KOPT-K1 (cell line): ENCODE results near the gene F8A1.
"Not testable (repeated sequence)": the region's sequence is repeated elsewhere in the genome, so short reads cannot be mapped to it uniquely, and the experiment has no call there.

Experiments used
- H3K27ac ChIP-seq: fragments of 200-600 bp; sonication (generic); 2 replicates; pipeline ENCODE4 v1.5.1; 2016; ENCODE audit warnings: antibody characterized with exemption, mild to moderate bottlenecking, low read depth, low read length; ENCODE audit not compliant: poor library complexity, severe bottlenecking
- H3K36me3 ChIP-seq: fragments of 200-600 bp; sonication (generic); 2 replicates; pipeline ENCODE4 v1.5.1; 2017; ENCODE audit warnings: antibody characterized with exemption, mild to moderate bottlenecking, low read length, moderate library complexity; ENCODE audit not compliant: insufficient read depth
- H3K9me3 ChIP-seq: fragments of 200-600 bp; sonication (generic); 2 replicates; pipeline ENCODE4 v1.5.1; 2017; ENCODE audit warnings: antibody characterized with exemption, low read length, mild to moderate bottlenecking; ENCODE audit not compliant: insufficient read depth, poor library complexity, severe bottlenecking

F8A1 gene

DNA sequence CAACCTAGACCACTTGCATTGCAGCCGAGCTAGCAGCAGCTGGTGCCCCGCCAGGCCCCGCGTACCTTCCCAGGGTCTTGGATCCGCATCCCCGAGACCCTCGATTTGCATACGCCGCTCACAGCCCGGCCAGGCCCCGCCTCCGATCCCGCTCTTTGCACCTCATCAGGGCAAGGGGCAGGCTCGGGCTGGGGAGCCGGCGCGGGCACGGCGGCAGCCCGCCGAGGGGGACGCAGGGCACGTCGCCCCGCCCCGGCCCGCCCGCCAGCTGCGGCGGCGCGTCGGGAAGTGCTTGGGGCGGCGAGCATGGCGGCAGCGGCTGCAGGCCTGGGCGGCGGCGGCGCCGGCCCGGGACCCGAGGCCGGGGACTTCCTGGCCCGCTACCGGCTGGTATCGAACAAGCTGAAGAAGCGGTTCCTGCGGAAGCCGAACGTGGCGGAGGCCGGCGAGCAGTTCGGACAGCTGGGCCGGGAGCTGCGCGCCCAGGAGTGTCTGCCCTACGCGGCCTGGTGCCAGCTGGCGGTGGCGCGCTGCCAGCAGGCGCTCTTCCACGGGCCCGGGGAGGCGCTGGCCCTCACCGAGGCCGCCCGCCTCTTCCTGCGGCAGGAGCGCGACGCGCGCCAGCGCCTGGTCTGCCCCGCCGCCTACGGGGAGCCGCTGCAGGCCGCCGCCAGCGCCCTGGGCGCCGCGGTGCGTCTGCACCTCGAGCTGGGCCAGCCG is at the start of gene F8A1:
Gene F8A1 (plus strand): TSS at position 287 of the 720 bp plus-strand sequence. CDS start 20 bp downstream, at position 307.
- not testable (repeated sequence) for H3K36me3 ChIP-seq, H3K9me3 ChIP-seq
- peak within 1 kb of the TSS; percentile 42 for H3K27ac ChIP-seq

DNA sequence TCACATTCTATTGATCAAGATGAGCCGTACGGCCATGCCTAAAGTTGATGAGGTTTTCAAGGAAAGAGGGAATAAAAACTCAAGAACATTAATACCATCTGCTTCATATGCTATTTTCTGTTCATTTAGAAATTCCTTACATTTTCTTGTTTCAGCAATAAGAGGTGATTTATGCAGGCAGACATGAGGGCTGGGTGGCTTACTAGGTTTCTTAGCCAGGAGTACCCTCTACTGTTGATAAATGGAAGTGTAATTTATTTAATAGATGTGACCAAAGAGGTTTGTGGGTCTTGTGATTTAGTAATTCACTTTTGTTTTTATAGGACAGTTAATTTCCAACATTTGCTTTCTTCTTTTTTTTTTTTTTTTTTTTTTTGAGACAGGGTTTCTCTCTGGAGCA is 45.3 kb upstream of the F8A1 start:
- Histone ChIP-seq H3K27ac (no peak overlapping the region), H3K9me3 (no peaks in the 10 kb centered on the region), H3K36me3 (no peaks in the 10 kb centered on the region)

DNA sequence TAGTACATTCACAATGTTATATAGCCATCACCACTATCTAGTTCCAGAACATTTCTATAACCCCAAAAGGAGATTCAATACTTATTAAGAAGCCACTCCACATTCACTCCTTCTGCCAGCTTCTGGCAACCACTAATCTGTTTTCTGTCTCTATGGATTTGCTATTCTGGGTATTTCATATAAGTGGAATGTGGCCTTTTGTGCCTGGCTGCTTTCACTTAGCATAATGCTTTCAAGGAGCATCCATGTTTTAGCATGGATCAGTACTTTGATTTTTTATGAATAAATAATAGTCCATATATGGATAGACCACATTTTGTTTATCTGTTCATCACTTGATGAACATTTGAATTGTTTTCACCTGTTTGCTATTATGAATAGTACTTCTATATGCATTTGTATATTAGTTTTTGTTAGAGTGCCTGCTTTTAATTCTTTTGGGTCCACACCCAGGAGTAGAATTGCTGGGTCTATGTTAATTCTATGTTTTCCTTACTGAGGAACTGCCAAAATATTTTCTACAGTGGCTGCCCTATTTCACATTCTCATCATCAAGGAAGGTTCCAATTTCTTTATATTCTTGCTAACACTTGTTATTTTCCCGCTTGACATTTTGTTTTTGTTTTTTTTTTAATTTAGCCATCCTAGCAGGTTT is 35.1 kb upstream of the F8A1 start:
- no peak overlapping the region for H3K27ac ChIP-seq
- no peaks in the 10 kb centered on the region for H3K36me3 ChIP-seq
- H3K9me3 ChIP-seq, result no peaks in the 10 kb centered on the region

DNA sequence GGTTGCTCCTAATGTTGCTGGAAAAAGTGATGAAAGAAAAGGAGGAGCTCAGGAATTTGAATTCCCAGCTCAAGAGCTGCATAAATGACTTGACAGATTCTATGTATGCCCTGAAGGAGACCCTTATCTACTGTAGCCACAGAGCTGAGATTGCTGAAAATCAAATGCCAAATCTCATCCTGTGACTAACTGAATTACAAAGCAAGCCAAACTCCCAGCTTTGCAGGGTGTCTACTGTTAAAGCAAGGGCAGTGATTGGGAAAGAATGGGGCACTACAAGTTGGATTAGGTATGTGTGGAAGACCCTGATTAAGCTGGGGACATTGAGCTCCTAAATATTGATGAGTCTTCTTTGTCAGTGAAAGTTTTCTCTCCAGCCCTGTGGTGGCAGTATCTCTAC is 30.9 kb upstream of the F8A1 start:
- no peak overlapping the region for H3K27ac ChIP-seq
- H3K9me3 ChIP-seq, result no peaks in the 10 kb centered on the region
- H3K36me3 ChIP-seq, result no peaks in the 10 kb centered on the region

DNA sequence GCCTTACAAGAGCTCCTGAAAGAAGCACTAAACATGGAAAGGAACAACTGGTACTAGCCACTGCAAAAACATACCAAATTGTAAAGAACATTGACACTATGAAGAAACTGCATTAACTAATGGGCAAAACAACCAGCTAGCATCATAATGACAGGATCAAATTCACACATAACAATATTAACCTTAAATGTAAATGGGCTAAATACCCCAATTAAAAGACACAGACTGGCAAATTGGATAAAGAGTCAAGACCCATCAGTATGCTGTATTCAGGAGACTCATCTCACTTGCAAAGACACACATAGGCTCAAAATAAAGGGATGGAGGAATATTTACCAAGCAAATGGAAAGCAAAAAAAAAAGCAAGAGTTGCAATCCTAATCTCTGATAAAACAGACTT is 17.6 kb upstream of the F8A1 start:
- not testable (repeated sequence) for H3K27ac ChIP-seq, H3K36me3 ChIP-seq, H3K9me3 ChIP-seq

DNA sequence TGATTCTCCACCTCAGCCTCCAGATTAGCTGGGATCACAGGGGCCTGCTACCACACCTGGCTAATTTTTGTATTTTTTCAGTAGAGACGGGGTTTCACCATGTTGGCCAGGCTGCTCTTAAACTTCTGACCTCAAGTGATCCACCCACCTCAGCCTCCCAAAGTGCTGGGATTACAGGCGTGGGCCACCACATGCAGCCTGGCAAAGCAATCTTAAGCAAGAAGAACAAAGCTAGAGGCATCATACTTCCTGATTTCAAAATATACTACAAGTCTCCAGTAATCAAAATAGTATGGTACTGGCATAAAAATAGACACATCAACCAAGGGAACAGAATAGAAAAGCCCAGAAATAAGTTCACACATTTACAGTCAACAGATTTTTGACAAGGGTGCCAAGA is 12.8 kb upstream of the F8A1 start:
- no peaks in the 10 kb centered on the region for H3K36me3 ChIP-seq
- H3K9me3 ChIP-seq, result peaks cover under 1% of the 10 kb centered on the region
- H3K27ac ChIP-seq, result no peak overlapping the region

DNA sequence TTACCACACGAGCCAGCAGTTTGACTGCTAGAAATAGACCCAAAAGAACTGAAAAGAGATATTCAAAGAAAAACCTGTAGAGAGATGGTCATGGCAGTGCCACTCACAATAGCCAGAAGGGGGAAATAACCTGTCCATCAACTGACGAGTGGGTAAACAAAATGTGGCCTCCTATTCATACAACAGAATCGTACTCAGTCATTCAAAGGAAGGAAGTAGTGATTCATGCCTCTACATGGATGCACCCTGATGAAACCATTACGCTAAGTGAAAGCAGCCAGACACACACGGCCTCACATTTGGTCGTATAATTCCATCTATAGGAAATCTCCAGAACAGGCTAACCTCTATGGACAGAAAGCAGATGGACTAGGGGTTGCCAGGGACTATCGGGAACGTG is 2.1 kb upstream of the F8A1 start:
- not testable (repeated sequence) for H3K9me3 ChIP-seq, H3K36me3 ChIP-seq, H3K27ac ChIP-seq

DNA sequence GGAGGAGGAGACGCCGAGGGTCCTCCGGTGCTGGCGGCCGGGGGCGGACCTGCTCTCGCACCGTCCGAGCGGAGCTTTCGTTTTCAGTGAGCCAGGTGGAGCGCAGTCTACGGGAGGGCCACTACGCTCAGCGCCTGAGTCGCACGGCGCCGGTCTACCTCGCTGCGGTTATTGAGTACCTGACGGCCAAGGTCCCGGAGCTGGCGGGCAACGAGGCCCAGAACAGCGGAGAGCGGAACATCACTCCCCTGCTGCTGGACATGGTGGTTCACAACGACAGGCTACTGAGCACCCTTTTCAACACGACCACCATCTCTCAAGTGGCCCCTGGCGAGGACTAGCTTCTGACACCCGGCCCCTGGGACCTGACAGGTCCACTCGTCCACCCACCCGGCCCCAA is 1.1 kb upstream of the F8A1 start:
- not testable (repeated sequence) for H3K36me3 ChIP-seq, H3K9me3 ChIP-seq, H3K27ac ChIP-seq

DNA sequence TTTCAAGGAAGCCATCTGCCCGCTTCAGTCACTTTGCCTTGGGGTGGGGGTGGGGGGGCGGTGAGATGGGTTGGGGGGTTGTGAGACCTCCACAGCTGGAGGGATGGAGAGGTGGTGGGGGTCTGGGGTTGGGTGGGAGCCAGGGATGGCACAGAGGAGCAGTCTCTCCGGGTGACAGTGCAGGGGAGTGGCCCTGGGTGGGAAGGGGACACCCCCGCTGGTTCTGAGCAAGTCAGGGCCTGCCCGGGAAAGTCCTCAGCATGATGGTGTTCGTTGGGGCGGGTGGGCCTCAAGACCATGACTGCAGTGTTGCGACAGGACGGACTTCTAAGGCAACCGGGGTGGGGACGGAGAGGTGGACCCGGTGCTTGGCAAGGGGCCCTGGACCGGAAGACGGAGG is 606 bp upstream of the F8A1 start:
- not testable (repeated sequence) for H3K27ac ChIP-seq, H3K36me3 ChIP-seq, H3K9me3 ChIP-seq

DNA sequence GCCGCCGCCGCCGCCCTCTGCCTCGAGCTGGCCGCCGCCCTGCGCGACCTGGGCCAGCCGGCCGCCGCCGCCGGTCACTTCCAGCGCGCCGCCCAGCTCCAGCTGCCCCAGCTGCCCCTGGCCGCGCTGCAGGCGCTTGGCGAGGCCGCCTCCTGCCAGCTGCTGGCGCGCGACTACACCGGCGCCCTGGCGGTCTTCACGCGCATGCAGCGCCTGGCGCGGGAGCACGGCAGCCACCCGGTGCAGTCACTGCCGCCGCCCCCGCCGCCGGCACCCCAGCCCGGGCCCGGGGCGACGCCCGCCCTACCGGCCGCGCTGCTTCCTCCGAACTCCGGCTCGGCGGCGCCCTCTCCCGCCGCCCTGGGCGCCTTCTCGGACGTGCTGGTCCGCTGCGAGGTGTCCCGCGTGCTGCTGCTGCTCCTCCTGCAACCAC is 650 bp downstream of the F8A1 start:
- H3K9me3 ChIP-seq, H3K36me3 ChIP-seq, H3K27ac ChIP-seq: not testable (repeated sequence)

DNA sequence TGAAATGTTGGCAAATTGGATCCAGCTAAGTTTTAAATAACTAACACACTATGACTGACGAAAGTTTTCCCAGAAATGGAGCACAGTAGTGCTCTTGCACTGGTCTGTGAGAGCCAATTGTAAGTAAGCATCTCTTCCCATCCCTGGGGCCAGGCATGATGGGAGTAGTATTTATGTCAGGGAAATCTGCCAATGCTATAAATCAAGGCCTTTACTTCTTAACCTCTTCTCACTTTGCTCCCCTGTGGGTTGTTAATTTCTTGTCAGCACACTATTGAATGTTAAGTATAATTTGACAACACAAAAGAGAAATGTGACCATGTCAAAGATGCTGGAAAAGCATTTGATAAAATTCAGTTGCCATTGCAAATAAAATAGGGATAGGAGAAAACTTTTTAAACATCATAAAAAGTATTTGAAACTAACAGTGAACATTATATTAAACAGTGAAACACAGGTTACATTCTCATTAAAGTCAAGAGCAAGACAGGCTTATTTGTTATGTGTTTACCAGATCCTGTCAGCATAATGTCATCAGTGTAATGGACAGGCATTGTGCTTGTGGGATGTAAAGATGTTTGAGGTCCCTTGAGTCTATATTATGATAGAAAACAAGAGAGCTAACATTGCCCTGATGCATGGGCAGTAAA is 5.0 kb downstream of the F8A1 start:
- no peaks in the 10 kb centered on the region for H3K9me3 ChIP-seq
- no peaks in the 10 kb centered on the region for H3K36me3 ChIP-seq
- no peak overlapping the region for H3K27ac ChIP-seq

DNA sequence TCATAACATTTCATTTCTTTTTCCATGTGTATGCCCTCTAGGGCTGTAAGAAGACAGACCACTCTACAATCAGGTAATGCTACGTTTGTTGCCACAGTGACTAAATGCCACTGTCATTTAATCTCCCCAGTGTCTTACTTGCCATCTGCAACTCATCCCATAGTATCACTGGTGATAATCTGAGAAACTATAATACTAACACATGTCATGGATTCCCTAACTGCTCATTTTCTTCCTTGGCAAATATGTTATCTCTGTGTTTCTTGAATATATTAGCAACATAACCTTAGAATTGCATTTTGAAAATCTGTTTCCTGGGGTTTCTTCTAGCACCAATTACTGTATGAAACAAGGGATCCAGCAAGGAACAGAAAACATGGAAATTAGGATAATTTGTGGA is 6.1 kb downstream of the F8A1 start:
- Histone ChIP-seq H3K36me3 (no peaks in the 10 kb centered on the region), H3K27ac (no peak overlapping the region), H3K9me3 (no peaks in the 10 kb centered on the region)

DNA sequence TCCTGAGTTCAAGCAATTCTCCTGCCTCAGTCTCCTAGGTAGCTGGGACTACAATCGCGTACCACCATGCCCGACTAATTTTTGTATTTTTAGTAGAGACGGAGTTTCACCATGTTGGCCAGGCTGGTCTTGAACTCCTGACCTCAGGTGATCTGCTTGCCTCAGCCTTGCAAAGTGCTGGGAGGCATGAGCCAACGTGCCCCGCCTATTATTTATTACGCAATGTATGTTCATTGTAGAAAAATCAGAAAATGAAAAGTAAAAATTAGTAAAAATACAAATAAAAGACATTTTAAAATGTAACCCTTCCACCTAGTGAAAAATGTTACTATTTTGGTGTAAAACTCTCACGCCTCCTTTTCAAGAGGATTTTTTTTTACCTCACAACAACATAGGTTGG is 14.2 kb downstream of the F8A1 start:
- Histone ChIP-seq H3K36me3 (no peaks in the 10 kb centered on the region), H3K27ac (no peak overlapping the region), H3K9me3 (no peaks in the 10 kb centered on the region)

DNA sequence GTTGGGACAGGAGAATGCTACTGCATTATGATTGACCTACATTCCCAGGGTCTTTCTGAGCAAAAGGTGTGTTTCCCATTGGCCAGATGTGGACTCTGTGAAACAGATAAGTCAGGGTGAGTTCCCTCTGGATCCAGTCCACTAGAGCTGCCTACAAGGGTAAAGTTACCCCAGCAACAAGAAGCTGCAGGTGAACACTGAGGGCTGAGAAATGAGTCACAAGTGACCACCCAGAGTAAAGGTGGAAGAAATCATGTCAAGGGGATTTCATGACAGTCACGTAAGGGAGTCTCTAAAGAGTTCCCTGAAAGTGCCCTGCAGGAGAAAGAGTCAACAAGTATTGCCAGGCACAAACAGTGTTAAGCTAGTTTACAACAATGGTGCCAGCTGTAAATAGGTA is 16.3 kb downstream of the F8A1 start:
- H3K36me3 ChIP-seq, result no peaks in the 10 kb centered on the region
- no peaks in the 10 kb centered on the region for H3K9me3 ChIP-seq
- H3K27ac ChIP-seq, result no peak overlapping the region

DNA sequence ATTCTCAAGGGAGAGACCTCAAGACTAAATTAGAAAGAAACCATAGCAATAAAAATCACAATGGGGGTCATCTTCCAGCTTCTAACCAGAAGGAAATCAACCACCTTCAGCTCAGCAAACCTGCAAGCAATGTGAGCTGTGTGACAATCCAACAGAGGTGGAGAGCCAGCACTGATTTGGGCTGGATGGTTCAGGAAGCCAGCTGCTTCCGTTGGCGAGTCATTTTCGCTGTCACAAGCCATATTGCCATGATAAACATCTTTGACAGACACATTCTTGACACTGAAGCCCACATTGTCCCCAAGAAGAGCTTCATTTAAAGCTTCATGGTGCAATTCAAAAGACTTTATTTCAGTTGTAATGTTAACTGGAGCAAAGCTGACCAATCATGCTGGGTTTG is 22.7 kb downstream of the F8A1 start:
- Histone ChIP-seq H3K36me3 (no peaks in the 10 kb centered on the region), H3K27ac (no peak overlapping the region), H3K9me3 (peaks cover 7% of the 10 kb centered on the region)

DNA sequence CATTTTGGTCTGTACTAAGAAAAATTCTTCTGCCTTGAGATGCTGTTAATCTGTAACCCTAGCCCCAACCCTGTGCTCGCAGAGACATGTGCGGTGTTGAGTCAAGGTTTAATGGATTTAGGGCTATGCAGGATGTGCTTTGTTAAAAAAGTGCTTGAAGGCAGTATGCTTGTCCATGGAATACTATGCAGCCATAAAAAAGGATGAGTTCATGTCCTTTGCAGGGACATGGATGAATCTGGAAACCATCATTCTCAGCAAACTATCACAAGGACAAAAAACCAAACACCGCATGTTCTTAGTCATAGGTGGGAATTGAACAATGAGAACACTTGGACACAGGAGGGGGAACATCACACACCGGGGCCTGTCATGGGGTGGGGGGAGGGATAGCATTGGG is 23.9 kb downstream of the F8A1 start:
- H3K9me3 ChIP-seq, result peaks cover 12% of the 10 kb centered on the region
- not testable (repeated sequence) for H3K27ac ChIP-seq, H3K36me3 ChIP-seq
